GM12872 (cell line): Measurements from ENCODE around the gene PFDN5.
A peak's percentile ranks its signal among the peaks of the same experiment; 100 is the strongest.

Experiments used
- TF ChIP-seq, protein P1 (sequence below): IDR thresholded peaks from 3 replicates; pipeline ENCODE4 v1.5.1; 2011; ENCODE audit warnings: low read depth, mild to moderate bottlenecking, low read length, moderate library complexity; ENCODE audit not compliant: insufficient read depth

PFDN5 gene

DNA sequence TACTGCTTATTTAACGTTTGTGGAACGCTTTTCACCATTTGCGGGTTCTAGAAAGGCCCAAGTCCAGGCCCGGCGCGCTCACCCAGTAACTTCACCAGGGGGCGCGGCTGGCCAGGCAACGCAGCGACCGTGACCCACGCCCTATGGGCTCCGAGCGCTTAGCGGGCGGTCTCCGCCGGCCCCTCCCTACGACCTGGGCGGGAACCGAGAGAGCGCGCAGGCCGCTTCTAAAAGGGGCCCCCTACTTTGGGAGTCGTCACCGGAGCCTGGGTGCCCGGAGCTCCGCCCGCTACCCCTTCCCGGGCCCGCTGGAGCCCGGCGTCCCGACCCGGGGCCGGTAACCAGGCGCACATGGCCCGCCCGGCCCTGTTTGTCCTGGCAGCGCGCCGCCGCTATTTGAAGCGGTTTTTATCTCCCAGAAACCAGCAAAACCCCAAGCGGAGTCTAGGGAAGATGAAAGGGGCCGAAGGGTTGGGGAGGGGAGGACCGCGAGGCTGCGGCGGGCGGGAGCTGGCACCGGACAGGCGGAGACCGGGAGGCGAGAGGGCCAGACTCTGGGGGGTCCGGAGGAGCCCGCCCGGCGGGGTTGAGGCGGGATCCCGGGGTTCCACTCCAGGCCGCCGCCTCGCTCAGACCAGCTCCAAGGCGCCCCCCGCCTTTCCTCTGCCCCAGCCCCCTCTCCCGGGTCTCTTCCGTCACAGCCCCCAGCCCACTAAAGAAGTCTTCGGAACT lies 29.6 kb downstream of the PFDN5 start:
- TF ChIP-seq, protein P1, sequence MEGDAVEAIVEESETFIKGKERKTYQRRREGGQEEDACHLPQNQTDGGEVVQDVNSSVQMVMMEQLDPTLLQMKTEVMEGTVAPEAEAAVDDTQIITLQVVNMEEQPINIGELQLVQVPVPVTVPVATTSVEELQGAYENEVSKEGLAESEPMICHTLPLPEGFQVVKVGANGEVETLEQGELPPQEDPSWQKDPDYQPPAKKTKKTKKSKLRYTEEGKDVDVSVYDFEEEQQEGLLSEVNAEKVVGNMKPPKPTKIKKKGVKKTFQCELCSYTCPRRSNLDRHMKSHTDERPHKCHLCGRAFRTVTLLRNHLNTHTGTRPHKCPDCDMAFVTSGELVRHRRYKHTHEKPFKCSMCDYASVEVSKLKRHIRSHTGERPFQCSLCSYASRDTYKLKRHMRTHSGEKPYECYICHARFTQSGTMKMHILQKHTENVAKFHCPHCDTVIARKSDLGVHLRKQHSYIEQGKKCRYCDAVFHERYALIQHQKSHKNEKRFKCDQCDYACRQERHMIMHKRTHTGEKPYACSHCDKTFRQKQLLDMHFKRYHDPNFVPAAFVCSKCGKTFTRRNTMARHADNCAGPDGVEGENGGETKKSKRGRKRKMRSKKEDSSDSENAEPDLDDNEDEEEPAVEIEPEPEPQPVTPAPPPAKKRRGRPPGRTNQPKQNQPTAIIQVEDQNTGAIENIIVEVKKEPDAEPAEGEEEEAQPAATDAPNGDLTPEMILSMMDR, result peak; percentile 61

DNA sequence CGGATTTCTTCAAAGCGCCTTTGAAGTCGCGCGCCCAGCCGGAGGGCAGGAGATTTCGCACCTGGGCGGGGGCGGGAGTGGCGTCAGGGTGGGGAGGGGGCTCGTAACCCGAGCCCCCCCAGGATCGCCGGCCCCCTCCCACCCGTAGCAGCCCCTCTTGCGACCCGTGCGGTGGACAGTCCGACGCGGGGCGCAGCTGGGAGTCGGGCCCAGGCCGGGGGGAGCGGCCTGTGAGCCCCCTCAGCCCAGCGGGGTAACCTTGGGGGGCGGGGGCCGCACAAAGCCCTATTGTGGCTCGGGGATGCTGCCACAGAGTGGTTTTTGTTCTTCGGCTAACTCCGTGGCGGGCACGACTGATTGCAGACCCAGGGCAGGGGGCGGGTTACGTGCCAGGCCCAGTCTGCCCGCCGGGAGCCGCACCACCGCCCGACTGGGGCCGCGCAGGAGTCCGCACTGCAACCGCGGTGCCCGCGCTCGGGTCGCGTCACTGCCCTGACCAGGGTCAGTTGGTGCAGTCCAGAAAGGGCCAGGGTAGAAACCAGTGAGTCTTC lies 30.2 kb downstream of the PFDN5 start:
- TF ChIP-seq, protein P1, result no peak

GRCh38 chr12:53326460-53327185 lies 31.3 kb downstream of the PFDN5 start:
- TF ChIP-seq, protein P1, result no peak

- TF ChIP-seq, protein P1, result 0 out of 3 replicates have a peak, but pooled peaks have one; percentile 6
These were observed 32.2 kb downstream of the PFDN5 start for GRCh38 chr12:53327435-53328042.

- TF ChIP-seq, protein P1, result peak; percentile 34; the same call in 1 of the 3 replicates
These were observed 32.7 kb downstream of the PFDN5 start for GRCh38 chr12:53328043-53328435.

DNA sequence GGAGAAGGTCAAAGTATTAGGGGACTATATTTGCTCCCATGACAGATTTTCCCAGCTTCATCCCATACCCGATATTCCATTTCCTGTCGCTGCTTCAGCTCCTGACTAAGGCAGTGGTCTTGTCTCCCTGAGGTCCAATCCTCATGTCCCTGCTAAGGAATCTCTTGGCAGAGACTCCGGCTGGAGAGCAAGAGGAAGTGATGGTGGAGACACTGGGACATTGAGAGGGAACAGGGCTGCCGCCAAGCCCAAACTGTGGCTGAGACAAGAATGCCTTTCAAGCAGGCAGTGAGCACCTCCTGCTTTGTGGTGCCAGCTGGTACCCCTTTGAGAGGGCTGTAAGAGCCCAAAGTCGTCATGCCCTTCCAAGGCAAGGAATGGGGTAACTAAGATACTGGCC lies 35.3 kb downstream of the PFDN5 start:
- TF ChIP-seq, protein P1, result no peak

GRCh38 chr12:53332744-53333143 lies 37.4 kb downstream of the PFDN5 start:
- TF ChIP-seq, protein P1, result no peak
